H1 (cell line): ENCODE results near the gene SPTB.

Experiments used
- BRCA1 ChIP-seq: IDR thresholded peaks from 2 replicates; pipeline ENCODE4 v1.6.1; 2012; ENCODE audit warnings: low read depth, low read length, improper control_type of control experiment
- EZH2 ChIP-seq: fragments of 200-600 bp; sonication (generic); IDR thresholded peaks from 2 replicates; pipeline ENCODE4 v1.7.1; 2012; ENCODE audit warnings: low read depth, mild to moderate bottlenecking, moderate library complexity, low read length, inconsistent platforms; ENCODE audit not compliant: severe bottlenecking
- TF ChIP-seq, protein P1 (sequence below), 3 experiments: IDR thresholded peaks; 1 replicate in 2 of 3; 2 replicates in 1 of 3; pipeline versions ENCODE4 v1.5.1 to v1.6.1; 2011; ENCODE audit warnings: low read length in 3 of 3, mild to moderate bottlenecking in 3 of 3, inconsistent platforms in 2 of 3, low read depth in 1 of 3, moderate library complexity in 1 of 3; ENCODE audit not compliant: insufficient read depth in 1 of 3; ENCODE audit errors: control extremely low read depth in 1 of 3

DNA sequence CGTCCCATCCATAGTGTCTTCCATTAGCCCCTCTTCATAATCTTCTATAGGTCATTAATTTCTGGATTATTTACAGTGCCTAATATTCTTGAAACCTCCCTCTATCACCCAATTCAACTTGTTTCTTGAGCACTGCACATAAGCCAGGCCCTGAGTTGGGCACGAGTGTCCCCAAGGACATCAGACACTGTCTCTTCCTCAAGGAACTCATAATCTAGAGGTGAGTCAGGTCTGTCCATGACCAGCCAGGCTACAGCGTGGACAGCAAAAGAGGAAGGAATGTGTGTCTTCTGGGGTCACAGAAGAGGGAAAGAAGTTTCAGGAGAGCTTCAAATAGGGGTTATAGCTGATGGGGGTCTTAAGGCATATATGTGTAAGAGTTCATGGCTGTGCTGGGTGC is 12.5 kb downstream of the SPTB start:
- TF ChIP-seq, protein P1, sequence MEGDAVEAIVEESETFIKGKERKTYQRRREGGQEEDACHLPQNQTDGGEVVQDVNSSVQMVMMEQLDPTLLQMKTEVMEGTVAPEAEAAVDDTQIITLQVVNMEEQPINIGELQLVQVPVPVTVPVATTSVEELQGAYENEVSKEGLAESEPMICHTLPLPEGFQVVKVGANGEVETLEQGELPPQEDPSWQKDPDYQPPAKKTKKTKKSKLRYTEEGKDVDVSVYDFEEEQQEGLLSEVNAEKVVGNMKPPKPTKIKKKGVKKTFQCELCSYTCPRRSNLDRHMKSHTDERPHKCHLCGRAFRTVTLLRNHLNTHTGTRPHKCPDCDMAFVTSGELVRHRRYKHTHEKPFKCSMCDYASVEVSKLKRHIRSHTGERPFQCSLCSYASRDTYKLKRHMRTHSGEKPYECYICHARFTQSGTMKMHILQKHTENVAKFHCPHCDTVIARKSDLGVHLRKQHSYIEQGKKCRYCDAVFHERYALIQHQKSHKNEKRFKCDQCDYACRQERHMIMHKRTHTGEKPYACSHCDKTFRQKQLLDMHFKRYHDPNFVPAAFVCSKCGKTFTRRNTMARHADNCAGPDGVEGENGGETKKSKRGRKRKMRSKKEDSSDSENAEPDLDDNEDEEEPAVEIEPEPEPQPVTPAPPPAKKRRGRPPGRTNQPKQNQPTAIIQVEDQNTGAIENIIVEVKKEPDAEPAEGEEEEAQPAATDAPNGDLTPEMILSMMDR (IDR thresholded peaks at IDR 0.05; ENCODE audit: control extremely low read depth in 1 of 3, insufficient read depth in 1 of 3, low read depth in 1 of 3, low read length in 3 of 3) = no peak
- TF ChIP-seq BRCA1 (no peak), EZH2 (no peak)
